Vagina (tissue), 2 donors: Measurements from ENCODE around the gene ADAM21. TPM values are rescaled to one million over a fixed set of nuclear protein-coding genes. Genes with fewer than 3 reads are reported as not detected.
"Not testable (repeated sequence)": the region's sequence is repeated elsewhere in the genome, so short reads cannot be mapped to it uniquely, and the experiment has no call there.

ENCODE experiments used
- DNase-seq, 2 donors: peaks; one replicate each; pipeline ENCODE4 v3.0.0-alpha.2; 2017; ENCODE audit errors: extremely low spot score in 2 of 2
- H3K27ac ChIP-seq: fragments of 200-600 bp; sonication (generic); one replicate; pipeline ENCODE4 v1.5.1; 2019
- H3K27me3 ChIP-seq: fragments of 200-600 bp; sonication (generic); one replicate; pipeline ENCODE4 v1.5.1; 2019
- H3K36me3 ChIP-seq, 2 donors: fragments of 200-600 bp; sonication (generic); one replicate each; pipeline ENCODE4 v1.5.1; 2017 to 2019
- H3K4me1 ChIP-seq: fragments of 200-600 bp; sonication (generic); one replicate; pipeline ENCODE4 v1.5.1; 2019
- H3K4me3 ChIP-seq, 2 donors: fragments of 200-600 bp; sonication (generic); 1 replicate in 1 of 2; 2 replicates in 1 of 2; pipeline ENCODE4 v1.5.1; 2016 to 2019
- H3K9me3 ChIP-seq: fragments of 200-600 bp; sonication (generic); one replicate; pipeline ENCODE4 v1.5.1; 2019
- POLR2A ChIP-seq, 2 donors: fragments of 450-650 bp; IDR thresholded peaks; one replicate each; pipeline ENCODE4 v1.6.1; 2017; ENCODE audit warnings: antibody characterized with exemption in 2 of 2, mild to moderate bottlenecking in 2 of 2, moderate library complexity in 2 of 2
- POLR2AphosphoS5 ChIP-seq, 2 donors: sonication (generic); formaldehyde crosslinking; IDR thresholded peaks; one replicate each; pipeline ENCODE4 v1.9.0; 2017; ENCODE audit warnings: antibody characterized with exemption in 2 of 2, mild to moderate bottlenecking in 2 of 2, low read depth in 1 of 2; ENCODE audit not compliant: insufficient read depth in 1 of 2
- intact Hi-C: fragments of 100-400 bp; cut with DNase I; formaldehyde crosslinking; loops from one replicate; pipeline ENCODE4 v1.15.1; 2023
- total RNA-seq: library from RNA; depleted of rRNA; stranded (reverse); fragments of >200 nt; gene quantifications from one replicate; pipeline ENCODE4 v1.2.3, GENCODE V29; 2016
- TF ChIP-seq, protein P1 (sequence below), 3 experiments: fragments of 450-650 bp in 2 of 3; fragments of 200-600 bp in 1 of 3; sonication (generic) in 1 of 3; IDR thresholded peaks; one replicate each; pipeline ENCODE4 v1.5.1; 2017 to 2019; ENCODE audit warnings: antibody characterized with exemption in 3 of 3, mild to moderate bottlenecking in 2 of 3, moderate library complexity in 2 of 3

The ADAM21 gene
- total RNA-seq, 1 donor from 2014 or later: not detected

DNA sequence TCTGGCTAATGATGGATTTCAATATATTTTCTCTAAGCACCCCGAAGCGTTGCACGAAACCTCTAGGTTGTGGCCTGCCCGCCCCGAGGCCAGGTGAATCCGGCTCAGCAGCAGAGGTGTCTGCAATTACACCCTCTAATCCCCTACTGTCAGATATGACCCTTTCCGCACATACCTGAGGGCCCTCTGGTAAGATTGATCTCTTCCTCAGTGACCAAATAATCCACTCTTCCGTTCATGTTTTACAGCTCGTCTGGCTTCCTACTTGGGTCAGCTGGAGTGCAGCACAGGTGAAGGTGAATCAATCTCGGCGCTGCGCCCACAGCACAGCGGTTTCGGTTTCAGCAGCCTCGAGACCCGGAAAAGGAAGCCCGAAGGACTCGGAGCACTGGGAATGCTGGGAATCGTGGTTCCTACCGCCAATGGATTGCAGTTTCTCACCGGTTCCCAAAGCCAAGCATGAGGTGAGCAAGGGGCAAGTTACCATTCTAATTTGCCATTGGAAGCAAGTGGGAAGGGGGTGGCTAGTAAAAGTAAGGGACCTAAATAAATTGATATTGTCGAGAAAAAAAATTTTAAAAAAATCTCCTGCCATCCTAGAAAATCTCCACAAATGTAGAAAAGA, 35.1 kb upstream of the ADAM21 start, which contains the start of gene SYNJ2BP:
Gene SYNJ2BP (minus strand): TSS at position 366 of the 625 bp plus-strand sequence. CDS start 127 bp downstream, at position 239.
- Histone ChIP-seq H3K4me1 (peaks cover 19% of the 10 kb centered on the region), H3K4me3 (peak within 1 kb of the TSS; percentile 73 to 76), H3K27me3 (no peaks in the 10 kb centered on the region), H3K9me3 (no peaks in the 10 kb centered on the region), H3K27ac (peak within 1 kb of the TSS; percentile 71), H3K36me3 (peaks cover 0 to 2% of the 10 kb centered on the region in 2 donors)
- intact Hi-C loops: no loop called here
- no peak for DNase-seq
- TF ChIP-seq POLR2AphosphoS5 (IDR thresholded peaks at IDR 0.05; ENCODE audit: insufficient read depth in 1 of 2, low read depth in 1 of 2) (peak; percentile 63 to 86), POLR2A (IDR thresholded peaks at IDR 0.05) (no peak)
- TF ChIP-seq, protein P1, sequence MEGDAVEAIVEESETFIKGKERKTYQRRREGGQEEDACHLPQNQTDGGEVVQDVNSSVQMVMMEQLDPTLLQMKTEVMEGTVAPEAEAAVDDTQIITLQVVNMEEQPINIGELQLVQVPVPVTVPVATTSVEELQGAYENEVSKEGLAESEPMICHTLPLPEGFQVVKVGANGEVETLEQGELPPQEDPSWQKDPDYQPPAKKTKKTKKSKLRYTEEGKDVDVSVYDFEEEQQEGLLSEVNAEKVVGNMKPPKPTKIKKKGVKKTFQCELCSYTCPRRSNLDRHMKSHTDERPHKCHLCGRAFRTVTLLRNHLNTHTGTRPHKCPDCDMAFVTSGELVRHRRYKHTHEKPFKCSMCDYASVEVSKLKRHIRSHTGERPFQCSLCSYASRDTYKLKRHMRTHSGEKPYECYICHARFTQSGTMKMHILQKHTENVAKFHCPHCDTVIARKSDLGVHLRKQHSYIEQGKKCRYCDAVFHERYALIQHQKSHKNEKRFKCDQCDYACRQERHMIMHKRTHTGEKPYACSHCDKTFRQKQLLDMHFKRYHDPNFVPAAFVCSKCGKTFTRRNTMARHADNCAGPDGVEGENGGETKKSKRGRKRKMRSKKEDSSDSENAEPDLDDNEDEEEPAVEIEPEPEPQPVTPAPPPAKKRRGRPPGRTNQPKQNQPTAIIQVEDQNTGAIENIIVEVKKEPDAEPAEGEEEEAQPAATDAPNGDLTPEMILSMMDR (IDR thresholded peaks at IDR 0.05): no peak

DNA sequence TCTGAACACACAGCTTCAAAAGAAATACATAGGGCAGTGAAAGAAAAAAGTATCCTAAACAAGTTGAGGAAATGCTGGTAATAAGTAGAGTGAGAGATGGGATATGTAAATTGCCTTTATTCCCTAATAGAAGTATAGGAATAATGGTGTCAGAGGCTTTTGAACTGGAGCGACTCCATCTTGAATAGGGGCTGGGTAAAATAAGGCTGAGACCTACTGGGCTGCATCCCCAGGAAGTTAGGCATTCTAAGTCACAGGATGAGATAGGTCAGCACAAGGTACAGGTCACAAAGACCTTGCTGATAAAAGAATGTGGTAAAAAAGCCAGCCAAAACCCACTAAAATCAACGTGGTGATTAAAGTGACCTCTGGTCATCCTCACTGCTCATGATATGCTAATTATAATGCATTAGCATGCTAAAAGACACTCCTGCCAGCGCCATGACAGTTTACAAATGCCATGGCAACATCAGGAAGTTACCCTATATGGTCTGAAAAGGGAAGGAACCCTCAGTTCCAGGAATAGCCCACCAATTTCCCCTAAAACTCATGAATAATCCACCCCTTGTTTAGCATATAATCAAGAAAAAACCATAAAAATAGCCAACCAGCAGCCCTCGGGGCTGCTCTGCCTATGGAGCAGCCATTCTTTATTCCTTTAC, 32.6 kb upstream of the ADAM21 start:
- H3K27ac ChIP-seq, H3K4me3 ChIP-seq, intact Hi-C loops, H3K27me3 ChIP-seq, H3K36me3 ChIP-seq, H3K9me3 ChIP-seq, DNase-seq: not testable (repeated sequence)
- H3K4me1 ChIP-seq: peaks cover 19% of the 10 kb centered on the region

DNA sequence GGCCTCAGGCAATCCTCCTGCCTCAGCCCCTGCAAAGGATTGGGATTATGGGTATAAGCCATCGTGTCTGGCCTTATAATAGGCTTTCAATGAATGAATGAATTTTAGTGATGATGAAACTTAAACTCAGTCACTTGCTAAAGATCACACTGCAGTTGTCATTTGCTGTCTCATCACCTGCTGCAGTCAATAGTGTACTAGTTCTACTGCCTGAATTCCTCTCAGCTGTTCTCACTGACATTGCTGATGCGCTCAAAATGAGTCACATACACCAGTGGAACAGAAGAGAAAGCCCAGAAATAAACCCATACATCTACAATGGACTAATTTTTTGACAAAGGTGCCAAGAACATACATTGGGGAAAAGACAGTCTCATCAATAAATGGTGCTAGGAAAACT, 29.4 kb upstream of the ADAM21 start:
- Histone ChIP-seq H3K4me3 (no peak overlapping the region), H3K27me3 (no peaks in the 10 kb centered on the region), H3K9me3 (no peaks in the 10 kb centered on the region), H3K36me3 (no peaks in the 10 kb centered on the region), H3K4me1 (peaks cover under 1% of the 10 kb centered on the region), H3K27ac (no peak overlapping the region)
- TF ChIP-seq, protein P1 (IDR thresholded peaks at IDR 0.05): no peak
- no peak for TF ChIP-seq POLR2AphosphoS5 (IDR thresholded peaks at IDR 0.05; ENCODE audit: insufficient read depth in 1 of 2, low read depth in 1 of 2)
- no peak for TF ChIP-seq POLR2A (IDR thresholded peaks at IDR 0.05)
- no peak for DNase-seq
- intact Hi-C loops: no loop called here

DNA sequence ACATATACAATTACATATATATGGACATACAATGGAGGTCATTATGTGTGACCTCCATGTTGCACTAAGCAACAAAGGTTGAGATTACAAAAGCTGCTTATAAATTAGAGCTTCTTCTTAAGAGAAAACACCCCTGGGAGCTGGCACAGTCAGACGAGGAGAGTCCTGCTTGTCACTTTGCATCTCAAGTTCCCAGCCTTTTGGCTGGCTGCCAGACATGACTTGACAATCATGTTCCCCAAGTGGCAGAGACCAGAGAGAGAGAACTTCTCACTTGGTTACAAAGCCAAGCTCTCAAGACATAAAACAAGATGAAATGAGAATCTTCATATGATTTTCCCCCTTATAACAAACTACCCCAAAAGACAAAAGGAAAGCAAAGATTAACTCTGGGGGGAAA, 26.6 kb upstream of the ADAM21 start:
- H3K4me3 ChIP-seq: no peak overlapping the region
- H3K27ac ChIP-seq: no peak overlapping the region
- DNase-seq: no peak
- TF ChIP-seq, protein P1 (IDR thresholded peaks at IDR 0.05): no peak
- TF ChIP-seq POLR2A (IDR thresholded peaks at IDR 0.05) (no peak), POLR2AphosphoS5 (IDR thresholded peaks at IDR 0.05; ENCODE audit: insufficient read depth in 1 of 2, low read depth in 1 of 2) (no peak)
- H3K4me1 ChIP-seq: no peaks in the 10 kb centered on the region
- H3K27me3 ChIP-seq: no peaks in the 10 kb centered on the region
- intact Hi-C loops: no loop called here
- H3K36me3 ChIP-seq: no peaks in the 10 kb centered on the region
- H3K9me3 ChIP-seq: no peaks in the 10 kb centered on the region

- H3K27me3 ChIP-seq, H3K4me3 ChIP-seq, intact Hi-C loops: not testable (repeated sequence)
Measured at GRCh38 chr14:70426555-70426954, 25.4 kb upstream of the ADAM21 start.

GRCh38 chr14:70436867-70437266, 15.1 kb upstream of the ADAM21 start:
- Histone ChIP-seq H3K9me3 (no peaks in the 10 kb centered on the region), H3K27ac (no peak overlapping the region), H3K4me1 (no peaks in the 10 kb centered on the region), H3K36me3 (no peaks in the 10 kb centered on the region), H3K4me3 (no peak overlapping the region), H3K27me3 (no peaks in the 10 kb centered on the region)
- TF ChIP-seq, protein P1 (IDR thresholded peaks at IDR 0.05): no peak
- TF ChIP-seq POLR2A (IDR thresholded peaks at IDR 0.05): no peak
- no peak for TF ChIP-seq POLR2AphosphoS5 (IDR thresholded peaks at IDR 0.05; ENCODE audit: insufficient read depth in 1 of 2, low read depth in 1 of 2)
- intact Hi-C loops: no loop called here
- DNase-seq: no peak

More at GRCh38 chr14:70426555-70426954, 25.4 kb upstream of the ADAM21 start:
- not testable (repeated sequence) for H3K36me3 ChIP-seq, H3K4me1 ChIP-seq, DNase-seq, H3K9me3 ChIP-seq, H3K27ac ChIP-seq
